GM12878 (cell line): ENCODE measurements around the gene TACR1. TPM values are rescaled to one million over a fixed set of nuclear protein-coding genes. Genes with fewer than 3 reads are reported as not detected.

Source experiments
- ATAC-seq: fragments of 200-7000 bp; cut with Tn5 transposase; 3 replicates; pipeline ENCODE4 v1.9.1; 2020; ENCODE audit warnings: mild to moderate bottlenecking, moderate library complexity
- BruUV-seq: library from RNA; stranded (reverse); fragments of 400-500 nt; replicated peaks from 2 replicates; lab custom pipeline; 2021; lab: Mats Ljungman, UMichigan
- CTCF ChIA-PET: fragments of 300-600 bp; sonication (Branson Sonifier 250); formaldehyde crosslinking; extraction: SDS; loops from one replicate; lab custom pipeline; 2021; ENCODE audit warnings: inconsistent platforms; lab: Yijun Ruan, JAX
- POLR2A ChIA-PET: fragments of 350-600 bp; formaldehyde crosslinking; extraction: SDS; loops from one replicate; lab custom pipeline; 2021; ENCODE audit warnings: inconsistent platforms; lab: Charles Lee
- RAD21 ChIA-PET: fragments of 300-600 bp; sonication (Branson Sonifier 250); formaldehyde crosslinking; loops from one replicate; lab custom pipeline; 2023; ENCODE audit warnings: antibody characterized with exemption; ENCODE audit not compliant: unreplicated experiment; lab: Charles Lee
- SMC1A ChIA-PET: fragments of 300-600 bp; sonication (Branson Sonifier 250); formaldehyde crosslinking; loops from one replicate; lab custom pipeline; 2023; ENCODE audit not compliant: unreplicated experiment, uncharacterized antibody; lab: Charles Lee
- DNase-seq: peaks from one replicate; pipeline ENCODE4 v3.0.0-alpha.2; 2011; ENCODE audit warnings: low read depth, low spot score
- FAIRE-seq: peaks from 3 replicates; lab custom pipeline; 2011; peaks lifted over from hg19 to GRCh38; lab: Jason Lieb, UNC
- H2AFZ ChIP-seq: 2 replicates; pipeline ENCODE4 v1.6.0; 2011; ENCODE audit warnings: low read depth, low read length, control low read depth; ENCODE audit not compliant: control insufficient read depth
- H3K27ac ChIP-seq: 2 replicates; pipeline ENCODE4 v1.5.1; 2011; ENCODE audit warnings: control low read depth; ENCODE audit not compliant: control insufficient read depth, insufficient read depth
- H3K27me3 ChIP-seq, 2 experiments: replicated peaks in 1 of 2; 2 replicates each; pipeline versions ENCODE4 v1.6.0 to v1.6.1; 2011; ENCODE audit warnings: low read length in 1 of 2; ENCODE audit not compliant: control insufficient read depth in 2 of 2, insufficient read depth in 2 of 2
- H3K36me3 ChIP-seq, 2 experiments: 2 replicates each; pipeline ENCODE4 v1.5.1; 2011; ENCODE audit warnings: low read length in 1 of 2; ENCODE audit not compliant: control insufficient read depth in 2 of 2, insufficient read depth in 2 of 2
- H3K4me1 ChIP-seq: 2 replicates; pipeline ENCODE4 v1.6.1; 2011; ENCODE audit warnings: mild to moderate bottlenecking, low read length, moderate library complexity, mixed read lengths; ENCODE audit not compliant: control insufficient read depth, insufficient read depth
- H3K4me2 ChIP-seq: 2 replicates; pipeline ENCODE4 v1.6.0; 2011; ENCODE audit warnings: control low read depth; ENCODE audit not compliant: control insufficient read depth, insufficient read depth
- H3K4me3 ChIP-seq: fragments of 200-600 bp; sonication (generic); 2 replicates; pipeline ENCODE4 v1.5.1; 2016
- H3K79me2 ChIP-seq: 2 replicates; pipeline ENCODE4 v1.6.0; 2011; ENCODE audit warnings: low read length; ENCODE audit not compliant: control insufficient read depth, insufficient read depth
- H3K9ac ChIP-seq: 2 replicates; pipeline ENCODE4 v1.8.0; 2011; ENCODE audit warnings: low read length, control low read depth, mixed read lengths; ENCODE audit not compliant: control insufficient read depth, insufficient read depth
- H3K9me3 ChIP-seq: replicated peaks from 3 replicates; pipeline ENCODE4 v1.5.1; 2011; ENCODE audit warnings: mild to moderate bottlenecking, low read length; ENCODE audit not compliant: control insufficient read depth, insufficient read depth
- H4K20me1 ChIP-seq: 2 replicates; pipeline ENCODE4 v1.6.0; 2011; ENCODE audit not compliant: control insufficient read depth, insufficient read depth
- ETV6 ChIP-seq, 2 experiments: fragments of 450-650 bp in 1 of 2; IDR thresholded peaks in 1 of 2; conservative IDR thresholded peaks in 1 of 2; 2 replicates each; pipeline ENCODE4 v1.6.1; 2014; ENCODE audit warnings: antibody characterized with exemption in 1 of 2, borderline replicate concordance in 1 of 2, low read depth in 1 of 2, mild to moderate bottlenecking in 1 of 2, moderate library complexity in 1 of 2
- PAX8 ChIP-seq: fragments of 450-650 bp; IDR thresholded peaks from 2 replicates; pipeline ENCODE4 v1.6.1; 2017; ENCODE audit warnings: mild to moderate bottlenecking, moderate library complexity
- SMAD5 ChIP-seq: IDR thresholded peaks from 2 replicates; pipeline ENCODE4 v1.6.1; 2016; ENCODE audit warnings: antibody characterized with exemption, low read depth
- SPI1 ChIP-seq: IDR thresholded peaks from 2 replicates; pipeline ENCODE4 v1.6.1; 2011; ENCODE audit warnings: low read depth, mild to moderate bottlenecking, low read length, moderate library complexity, borderline replicate concordance; ENCODE audit not compliant: insufficient read depth
- SREBF2 ChIP-seq: IDR thresholded peaks from 2 replicates; pipeline ENCODE4 v1.6.1; 2012; ENCODE audit warnings: mild to moderate bottlenecking, low read length
- WGBS: methylation state at CpG from one replicate; pipeline ENCODE4 v1.1.6; 2016; ENCODE audit warnings: low lambda C conversion rate; ENCODE audit not compliant: insufficient replicate concordance, insufficient coverage; ENCODE audit errors: missing lambda C conversion rate; 5-methylcytosine and 5-hydroxymethylcytosine counted together
- in situ Hi-C: fragments of 300-500 bp; cut with MboI; formaldehyde crosslinking; loops from 9 replicates; pipeline ENCODE4 v1.14.3; 2018; ENCODE audit warnings: mixed read lengths
- intact Hi-C: fragments of 100-400 bp; cut with micrococcal nuclease; formaldehyde crosslinking; loops from one replicate; pipeline ENCODE4 v1.14.2; 2022; ENCODE audit not compliant: unreplicated experiment
- polyA plus RNA-seq, 11 experiments: library from polyadenylated mRNA; depleted of rRNA in 4 of 11; unstranded in 6 of 11; stranded (reverse) in 5 of 11; fragments of >200 nt; fragmentation: Nextera tagmentation in 4 of 11; fragmentation: Illumina TruSeq in 1 of 11; extraction: Ambion mirVana in 4 of 11; extraction: Trizol in 1 of 11; gene quantifications; 1 replicate in 1 of 11; 2 replicates in 10 of 11; pipeline versions ENCODE4 v1.2.1 to v1.2.3, GENCODE V29; 2011 to 2016; ENCODE audit warnings: inconsistent platforms in 2 of 11, missing spikeins in 2 of 11, low read depth in 1 of 11
- total RNA-seq, 4 experiments: library from RNA; depleted of rRNA in 3 of 4; stranded (reverse); fragments of >200 nt in 3 of 4; fragmentation: Illumina TruSeq in 1 of 4; extraction: Trizol in 1 of 4; gene quantifications; 2 replicates each; pipeline versions ENCODE4 v1.2.1 to v1.2.3, GENCODE V29; 2013 to 2021
- TF ChIP-seq, protein P1 (sequence below): fragments of 450-650 bp; IDR thresholded peaks from 2 replicates; pipeline ENCODE4 v1.6.1; 2017; ENCODE audit warnings: borderline replicate concordance

The TACR1 gene
- total and polyA plus RNA-seq, 10 of the 15 experiments (the other 5 are each of a cell fraction or from before 2014, with no cell fraction given), result 0.04 to 1.4 (median 0.15) TPM

DNA sequence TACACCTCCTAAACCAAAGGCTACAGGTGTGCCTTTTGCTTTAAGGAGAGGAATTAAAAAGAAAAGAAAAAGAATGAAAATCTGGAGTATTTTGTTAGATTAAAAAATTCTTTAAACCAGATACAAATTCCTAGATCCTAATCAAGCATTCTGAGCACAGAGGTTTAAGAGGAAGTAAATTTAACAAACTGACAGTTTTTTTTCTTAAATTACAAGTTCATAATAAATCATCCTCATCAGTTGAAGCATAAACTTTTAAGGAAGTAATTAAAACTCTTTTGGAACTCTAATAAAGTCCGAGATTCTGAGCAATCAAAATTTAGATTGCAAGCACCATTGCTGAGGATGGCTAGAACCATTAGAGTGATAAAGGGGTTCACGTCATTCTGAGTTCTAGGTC, 165.8 kb downstream of the TACR1 start:
- intact Hi-C loops (no loop called here), in situ Hi-C loops (no loop called here)
- ATAC-seq (no peak), DNase-seq (no peak), FAIRE-seq (no peak)
- H2AFZ ChIP-seq, result no peak overlapping the region
- WGBS, result 25% methylated on average over 2 of the region's 2 CpGs
- H4K20me1 ChIP-seq, result no peaks in the 10 kb centered on the region
- H3K4me1 ChIP-seq, result peaks cover 6% of the 10 kb centered on the region; the same call in 1 of the 2 replicates
- H3K27ac ChIP-seq, result no peak overlapping the region
- CTCF ChIA-PET, result no interaction called here
- BruUV-seq, result no TSS peak
- H3K79me2 ChIP-seq, result no peaks in the 10 kb centered on the region
- H3K9ac ChIP-seq, result no peak overlapping the region
- H3K4me2 ChIP-seq, result no peak overlapping the region
- SMC1A ChIA-PET, result interaction anchor here (0.6 to 1.2 kb wide), 5 partner anchors 9 to 822 kb away, joined by 3 to 5 read pairs (median 3); no protein-coding TSS in a partner anchor
- no peaks in the 10 kb centered on the region for H3K27me3 ChIP-seq
- no peak for TF ChIP-seq SREBF2
- TF ChIP-seq SMAD5, result no peak
- TF ChIP-seq, protein P1, sequence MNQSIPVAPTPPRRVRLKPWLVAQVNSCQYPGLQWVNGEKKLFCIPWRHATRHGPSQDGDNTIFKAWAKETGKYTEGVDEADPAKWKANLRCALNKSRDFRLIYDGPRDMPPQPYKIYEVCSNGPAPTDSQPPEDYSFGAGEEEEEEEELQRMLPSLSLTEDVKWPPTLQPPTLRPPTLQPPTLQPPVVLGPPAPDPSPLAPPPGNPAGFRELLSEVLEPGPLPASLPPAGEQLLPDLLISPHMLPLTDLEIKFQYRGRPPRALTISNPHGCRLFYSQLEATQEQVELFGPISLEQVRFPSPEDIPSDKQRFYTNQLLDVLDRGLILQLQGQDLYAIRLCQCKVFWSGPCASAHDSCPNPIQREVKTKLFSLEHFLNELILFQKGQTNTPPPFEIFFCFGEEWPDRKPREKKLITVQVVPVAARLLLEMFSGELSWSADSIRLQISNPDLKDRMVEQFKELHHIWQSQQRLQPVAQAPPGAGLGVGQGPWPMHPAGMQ, result no peak
- POLR2A ChIA-PET, result interaction anchor here (0.5 kb wide), 1 partner anchor 39 kb away, joined by 3 read pairs; no protein-coding TSS in a partner anchor
- H3K36me3 ChIP-seq, result no peaks in the 10 kb centered on the region
- no peaks in the 10 kb centered on the region for H3K9me3 ChIP-seq
- RAD21 ChIA-PET, result no interaction called here
- H3K4me3 ChIP-seq, result no peak overlapping the region

- no peak for ATAC-seq
- H3K27ac ChIP-seq, result no peak overlapping the region
- in situ Hi-C loops, result no loop called here
- WGBS, result 58% methylated on average over 5 of the region's 5 CpGs
- intact Hi-C loops, result no loop called here
- H3K79me2 ChIP-seq, result no peaks in the 10 kb centered on the region
- no peak for FAIRE-seq
- H3K36me3 ChIP-seq, result no peaks in the 10 kb centered on the region
- no peak overlapping the region for H3K4me2 ChIP-seq
- ChIA-PET POLR2A (no interaction called here), SMC1A (no interaction called here), CTCF (no interaction called here), RAD21 (no interaction called here)
- H4K20me1 ChIP-seq, result no peaks in the 10 kb centered on the region
- no peaks in the 10 kb centered on the region for H3K9me3 ChIP-seq
- TF ChIP-seq PAX8, result no peak
- TF ChIP-seq ETV6 (conservative IDR thresholded peaks at IDR 0.05 in 1 of 2, IDR thresholded peaks at IDR 0.05 in 1 of 2; ENCODE audit: borderline replicate concordance in 1 of 2, low read depth in 1 of 2), result no peak
- TF ChIP-seq SPI1, result no peak
- H3K4me1 ChIP-seq, result peaks cover 6% of the 10 kb centered on the region; the same call in 1 of the 2 replicates
- no peaks in the 10 kb centered on the region for H3K27me3 ChIP-seq
- no peak for DNase-seq
- BruUV-seq, result no TSS peak
- H2AFZ ChIP-seq, result no peak overlapping the region
- H3K9ac ChIP-seq, result no peak overlapping the region
- no peak overlapping the region for H3K4me3 ChIP-seq
Observed at GRCh38 chr2:75031906-75032803, 167.2 kb downstream of the TACR1 start.
